Measurements from ENCODE around the gene MMD2.

MMD2 gene

DNA sequence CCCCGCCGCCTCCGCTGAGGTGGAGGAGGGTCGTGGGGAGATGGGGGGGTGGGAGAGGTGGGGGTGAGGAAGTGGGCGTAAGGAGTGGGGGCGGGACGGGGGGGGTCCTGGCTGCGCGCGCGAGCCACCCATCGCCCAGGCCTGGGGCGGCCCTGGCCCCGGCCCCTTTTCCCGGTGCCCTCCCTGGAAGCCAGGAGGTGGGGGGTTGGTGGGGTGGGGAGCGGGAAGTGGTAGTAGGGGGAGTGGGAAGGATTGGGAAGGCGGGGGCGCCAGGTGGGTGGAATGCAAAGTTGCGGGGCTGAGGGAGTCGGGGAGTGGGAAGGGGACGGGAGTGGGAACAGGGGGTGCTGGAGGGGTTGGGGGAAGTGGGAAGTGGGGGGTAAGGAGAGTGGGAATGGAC is 319 bp upstream of the MMD2 start:
- DNase-seq (ENCODE audit: low read depth) = no peak

DNA sequence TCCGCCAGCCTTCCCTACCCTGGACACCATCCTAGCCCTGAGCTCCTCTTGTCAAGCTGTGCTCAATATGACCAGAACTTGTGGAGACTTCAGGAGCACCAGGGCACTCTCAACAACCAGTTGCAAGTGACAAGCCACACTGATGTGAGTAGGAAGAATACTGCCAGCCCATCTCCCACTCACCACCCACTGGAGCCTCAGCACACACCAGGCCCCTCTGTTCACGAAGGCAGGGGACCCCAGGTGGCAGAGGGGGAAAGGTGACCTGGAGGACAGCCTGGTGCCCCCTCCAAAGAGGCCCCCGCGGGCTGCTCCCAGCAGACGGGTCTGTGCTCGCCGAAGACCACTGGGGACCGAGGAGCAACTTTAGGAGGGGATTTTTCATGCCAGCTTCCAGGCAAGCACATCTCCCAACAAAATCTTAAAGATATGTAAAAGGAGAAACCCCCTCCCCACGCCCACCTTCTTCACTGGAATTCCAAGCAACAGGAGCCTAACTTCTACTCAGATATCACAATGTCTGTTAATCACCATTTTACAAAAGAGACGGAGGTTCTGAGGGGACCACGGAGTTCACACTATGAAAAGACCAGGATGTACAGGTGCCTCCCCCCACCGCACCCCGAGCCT is 1.0 kb downstream of the MMD2 start:
- no peak for DNase-seq (ENCODE audit: low read depth)

DNA sequence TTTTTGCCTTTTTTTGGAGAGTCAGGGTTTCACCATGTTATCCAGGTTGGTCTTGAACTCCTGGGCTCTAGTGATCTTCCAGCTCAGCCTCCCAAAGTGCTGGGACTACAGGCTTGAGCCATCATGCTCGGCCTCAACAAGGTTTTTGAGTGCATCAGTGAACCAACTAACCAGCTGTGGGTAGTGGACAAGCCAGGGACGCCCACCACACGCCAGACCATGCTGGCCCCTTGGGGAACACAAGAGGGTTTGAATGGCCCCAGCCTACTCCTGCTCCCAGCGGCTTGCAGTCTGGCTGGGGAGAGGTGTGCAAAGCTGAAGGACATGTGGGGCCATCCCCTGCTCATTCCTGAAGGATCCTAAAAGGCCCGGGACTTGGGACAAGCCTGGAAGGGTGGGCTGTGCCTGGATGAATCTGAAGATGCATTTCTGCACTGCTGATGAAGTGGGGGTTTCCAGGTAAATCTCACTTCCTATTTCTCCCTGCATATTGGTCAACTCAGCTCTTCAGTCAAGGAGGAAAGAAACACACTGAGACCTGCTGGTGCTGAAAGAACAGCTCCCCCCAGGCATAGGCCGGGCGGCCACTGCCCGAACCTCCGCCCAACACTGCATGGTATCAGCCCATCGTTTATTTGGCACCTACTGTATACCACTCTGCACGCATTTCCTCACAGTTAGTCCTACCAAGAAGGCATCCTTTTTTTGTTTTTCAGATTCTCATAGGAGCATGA is 6.9 kb downstream of the MMD2 start:
- DNase-seq (ENCODE audit: low read depth) = no peak

DNA sequence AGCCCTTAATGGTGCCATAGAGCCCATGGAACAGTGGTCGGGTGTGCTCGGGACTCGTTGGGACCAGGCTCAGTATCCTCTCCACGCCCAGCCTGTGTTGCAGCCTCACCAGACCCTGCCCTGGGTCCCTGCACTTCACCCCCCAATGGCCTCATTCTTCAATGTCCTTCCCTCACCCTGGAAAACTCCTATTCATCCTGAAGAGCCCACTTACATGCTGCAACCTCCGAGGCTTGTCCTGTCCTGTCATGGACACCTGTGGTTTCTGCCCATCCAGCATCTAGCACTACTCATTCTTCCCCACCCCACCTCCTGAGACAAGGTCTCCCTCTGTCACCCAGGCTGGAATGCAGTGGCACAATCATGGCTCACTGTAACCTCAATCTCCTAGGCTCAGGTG is 7.7 kb downstream of the MMD2 start:
- no peak for DNase-seq (ENCODE audit: low read depth)

DNA sequence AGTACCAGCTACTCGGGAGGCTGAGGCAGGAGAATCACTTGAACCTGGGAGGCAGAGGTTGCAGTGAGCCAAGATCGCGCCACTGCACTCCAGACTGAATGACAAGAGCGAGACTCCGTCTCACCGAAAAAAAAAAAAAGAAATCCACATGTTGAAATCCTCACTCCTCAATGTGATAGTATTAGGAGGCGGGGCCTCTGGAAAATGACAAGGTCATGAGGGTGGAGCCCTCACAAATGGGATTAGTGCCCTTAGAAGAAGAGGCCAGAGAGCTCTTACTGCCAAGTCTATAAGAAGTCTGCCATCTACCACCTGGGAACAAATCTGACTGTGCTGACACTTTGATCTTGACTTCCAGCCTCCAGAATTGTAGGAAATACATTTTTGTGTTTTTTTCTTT is 10.6 kb downstream of the MMD2 start:
- DNase-seq (ENCODE audit: low read depth) = no peak

DNA sequence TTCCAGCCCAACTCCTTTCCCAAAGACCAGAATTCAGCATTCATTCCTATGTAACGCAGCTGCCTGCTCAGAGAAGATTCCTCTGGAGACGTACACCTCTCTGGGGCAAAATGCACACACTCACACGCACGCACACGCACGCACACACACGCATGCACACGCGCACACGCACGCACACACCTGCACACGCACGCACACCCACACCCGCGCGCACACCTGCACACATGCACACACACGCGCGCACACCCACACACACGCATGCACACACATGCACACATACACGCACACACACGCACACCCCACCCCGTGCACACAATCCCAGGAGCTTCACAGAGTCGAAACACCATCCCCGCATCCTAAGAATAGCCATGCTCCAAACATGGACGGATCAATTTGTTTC is 13.0 kb downstream of the MMD2 start:
- no peak for DNase-seq (ENCODE audit: low read depth)

DNA sequence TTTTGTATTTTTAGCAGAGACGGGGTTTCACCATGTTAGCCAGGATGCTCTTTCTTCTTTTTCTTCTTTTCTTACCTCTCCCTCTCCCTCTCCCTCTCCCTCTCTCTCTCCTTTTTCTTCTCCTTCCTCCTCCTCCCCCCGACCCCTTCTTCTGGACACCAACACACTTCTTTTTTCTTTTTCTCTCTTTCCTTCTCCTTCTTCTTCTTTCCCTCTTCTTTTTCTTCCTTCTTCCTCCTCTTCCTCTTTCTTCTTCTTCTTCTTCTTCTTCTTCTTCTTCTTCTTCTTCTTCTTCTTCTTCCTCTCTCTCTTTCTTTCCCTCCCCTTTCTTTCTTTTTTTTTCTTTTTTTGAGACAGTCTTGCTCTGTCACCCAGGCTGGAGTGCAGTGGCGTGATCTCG is 14.0 kb downstream of the MMD2 start:
- no peak for DNase-seq (ENCODE audit: low read depth)

DNA sequence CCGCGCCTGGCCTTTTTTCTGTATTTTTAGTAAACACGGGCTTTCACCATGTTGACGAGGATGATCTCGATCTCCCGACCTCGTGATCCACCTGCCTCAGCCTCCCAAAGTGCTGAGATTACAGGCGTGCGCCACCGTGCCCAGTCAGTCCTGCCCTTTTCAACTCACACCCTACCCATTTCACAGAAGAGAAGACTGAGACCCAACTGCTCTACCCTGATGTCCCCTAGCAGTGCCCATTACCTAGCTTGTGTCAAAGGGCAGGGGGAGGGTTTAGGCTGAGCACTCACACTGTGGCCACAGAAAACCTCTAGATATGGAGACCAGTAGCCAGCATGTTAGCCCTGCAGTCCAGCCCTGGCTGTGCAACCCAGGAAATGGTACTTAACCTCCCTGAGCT is 15.7 kb downstream of the MMD2 start:
- DNase-seq (ENCODE audit: low read depth) = no peak

DNA sequence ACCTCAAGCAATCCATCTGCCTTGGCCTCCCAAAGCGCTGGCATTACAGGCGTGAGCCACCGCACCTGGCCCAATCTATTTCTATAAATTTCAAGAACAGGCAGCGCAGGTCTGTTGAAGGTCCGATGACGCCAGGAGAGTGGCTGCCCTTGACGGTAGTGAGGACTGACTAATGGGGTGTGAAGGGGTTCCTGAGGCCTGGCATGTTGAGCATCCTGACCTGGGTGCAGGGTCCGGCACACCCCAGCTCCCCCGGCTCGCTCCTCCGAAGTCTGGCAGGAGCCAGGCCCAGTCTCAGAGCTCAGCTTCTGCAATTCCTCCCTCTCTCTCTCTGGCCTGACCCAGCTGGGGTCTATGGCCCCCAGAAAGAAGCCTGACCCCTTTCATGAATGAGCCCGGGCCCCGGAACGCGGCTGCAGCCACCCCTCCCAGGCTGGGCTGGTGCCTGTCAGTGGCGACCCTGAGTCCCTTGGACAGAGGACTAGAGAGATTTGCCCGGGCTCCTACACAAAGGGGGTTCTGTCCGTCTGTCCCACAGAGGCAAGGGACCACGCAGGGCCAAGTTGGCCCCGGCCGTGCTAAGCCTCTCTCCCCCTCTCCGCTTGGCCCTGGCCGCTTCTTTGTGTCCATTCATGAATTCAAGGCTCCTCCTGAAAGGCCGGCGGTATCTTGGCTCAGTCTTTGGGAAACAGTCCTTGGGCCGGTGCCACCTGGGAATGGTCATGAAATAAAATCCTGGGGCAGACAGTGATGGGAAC is 18.8 kb downstream of the MMD2 start:
- DNase-seq (ENCODE audit: low read depth) = no peak

DNA sequence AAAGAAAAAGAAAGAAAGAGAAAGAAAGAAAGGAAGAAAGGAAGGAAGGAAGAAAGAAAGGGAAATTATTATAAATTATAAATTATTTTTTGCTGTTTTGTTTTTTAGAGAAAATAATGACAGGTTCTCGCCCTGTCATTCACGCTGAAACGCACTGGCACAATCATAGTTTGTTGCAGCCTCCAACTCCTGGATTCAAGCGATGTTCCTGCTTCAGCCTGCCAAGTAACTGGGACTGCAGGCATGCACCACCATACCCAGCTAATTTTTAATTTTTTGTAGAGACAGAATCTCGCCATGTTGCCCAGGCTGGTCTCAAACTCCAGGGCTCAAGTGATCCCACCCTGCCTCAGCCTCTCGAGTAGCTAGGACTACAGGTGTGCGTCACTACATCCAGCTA is 21.6 kb downstream of the MMD2 start:
- no peak for DNase-seq (ENCODE audit: low read depth)

DNA sequence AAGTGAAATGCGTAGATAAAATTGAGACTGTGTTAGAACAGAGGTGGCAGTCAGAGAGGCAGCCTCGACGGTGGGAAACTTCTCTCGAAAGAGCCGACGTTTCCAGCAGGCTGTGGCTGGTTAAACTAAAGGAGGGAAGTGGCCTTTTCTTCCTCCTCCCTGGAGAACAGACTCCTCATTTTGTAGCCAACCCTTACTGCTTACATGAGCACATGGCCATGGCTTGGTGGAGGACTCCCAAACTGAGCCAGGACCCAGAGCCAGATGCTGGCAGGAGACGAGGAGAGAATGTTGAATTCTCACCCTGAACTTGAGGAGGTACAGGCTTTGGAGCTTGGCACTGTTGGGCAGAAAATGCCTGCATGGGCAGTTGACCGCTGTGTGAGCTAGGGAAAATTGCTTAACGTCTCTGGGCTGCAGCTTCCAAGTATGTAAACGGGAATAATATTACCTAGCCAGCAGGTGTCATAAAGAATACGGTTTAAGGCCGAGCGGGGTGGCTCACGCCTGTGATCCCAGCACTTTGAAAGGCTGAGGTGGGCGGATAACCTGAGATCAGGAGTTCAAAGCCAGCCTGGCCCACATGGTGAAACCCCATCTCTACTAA is 24.5 kb downstream of the MMD2 start:
- no peak for DNase-seq (ENCODE audit: low read depth)

DNA sequence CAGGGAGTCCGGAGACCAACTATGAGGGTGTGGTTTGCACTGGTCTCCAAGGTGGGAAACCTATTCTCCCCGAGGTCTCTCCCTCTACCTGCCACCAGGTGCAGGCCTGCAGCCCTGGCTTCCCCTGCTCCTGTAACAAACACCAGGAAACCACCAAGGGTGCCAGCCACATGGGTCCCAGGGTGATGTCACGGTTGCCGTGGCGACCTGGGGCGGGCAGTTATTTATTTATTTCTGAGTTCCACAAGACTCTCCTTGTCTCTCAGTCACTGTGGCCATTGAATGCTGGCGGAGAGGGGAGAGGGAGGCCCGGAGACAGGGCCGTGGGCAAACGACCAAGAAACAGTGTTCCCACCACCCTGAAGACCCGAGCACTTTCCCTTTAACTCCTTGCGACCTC is 27.0 kb downstream of the MMD2 start:
- no peak for DNase-seq (ENCODE audit: low read depth)

DNA sequence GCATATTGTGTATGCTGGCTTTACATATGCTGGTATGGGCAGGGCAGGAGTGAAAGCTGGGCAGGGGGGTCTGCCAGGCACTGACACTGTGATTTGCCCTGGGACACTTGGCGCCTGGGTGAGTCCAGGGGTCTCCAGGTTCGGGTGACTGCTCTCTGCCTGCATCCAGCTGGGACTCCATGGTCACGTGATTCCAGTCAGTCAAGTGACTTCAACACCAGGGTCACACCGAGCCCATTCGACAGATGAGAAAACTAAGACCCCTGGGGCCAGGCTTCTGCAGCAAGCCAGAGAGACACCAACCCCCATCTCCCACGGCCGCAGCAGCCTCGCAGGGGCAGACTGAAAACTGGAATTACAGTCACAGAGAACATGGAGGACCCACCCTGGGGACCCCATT is 30.0 kb downstream of the MMD2 start:
- no peak for DNase-seq (ENCODE audit: low read depth)

DNA sequence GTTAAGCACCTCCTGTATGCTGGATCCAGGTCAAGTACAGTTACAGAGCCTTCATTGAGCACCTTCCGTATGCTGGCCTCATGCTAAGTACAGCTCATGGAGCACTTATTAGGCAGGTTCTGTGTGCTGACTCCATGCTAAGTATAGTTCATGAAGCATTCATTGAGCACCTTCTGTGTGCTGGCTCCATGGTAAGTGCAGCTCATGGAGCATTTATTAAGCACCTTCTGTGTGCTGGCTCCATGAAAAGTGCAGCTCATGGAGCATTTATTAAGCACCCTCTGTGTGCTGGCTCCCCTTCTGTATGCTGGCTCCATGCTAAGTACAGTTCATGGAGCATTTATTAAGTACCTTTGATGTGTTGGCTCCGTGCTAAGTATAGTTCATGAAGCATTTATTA is 30.5 kb downstream of the MMD2 start:
- DNase-seq (ENCODE audit: low read depth) = no peak

DNA sequence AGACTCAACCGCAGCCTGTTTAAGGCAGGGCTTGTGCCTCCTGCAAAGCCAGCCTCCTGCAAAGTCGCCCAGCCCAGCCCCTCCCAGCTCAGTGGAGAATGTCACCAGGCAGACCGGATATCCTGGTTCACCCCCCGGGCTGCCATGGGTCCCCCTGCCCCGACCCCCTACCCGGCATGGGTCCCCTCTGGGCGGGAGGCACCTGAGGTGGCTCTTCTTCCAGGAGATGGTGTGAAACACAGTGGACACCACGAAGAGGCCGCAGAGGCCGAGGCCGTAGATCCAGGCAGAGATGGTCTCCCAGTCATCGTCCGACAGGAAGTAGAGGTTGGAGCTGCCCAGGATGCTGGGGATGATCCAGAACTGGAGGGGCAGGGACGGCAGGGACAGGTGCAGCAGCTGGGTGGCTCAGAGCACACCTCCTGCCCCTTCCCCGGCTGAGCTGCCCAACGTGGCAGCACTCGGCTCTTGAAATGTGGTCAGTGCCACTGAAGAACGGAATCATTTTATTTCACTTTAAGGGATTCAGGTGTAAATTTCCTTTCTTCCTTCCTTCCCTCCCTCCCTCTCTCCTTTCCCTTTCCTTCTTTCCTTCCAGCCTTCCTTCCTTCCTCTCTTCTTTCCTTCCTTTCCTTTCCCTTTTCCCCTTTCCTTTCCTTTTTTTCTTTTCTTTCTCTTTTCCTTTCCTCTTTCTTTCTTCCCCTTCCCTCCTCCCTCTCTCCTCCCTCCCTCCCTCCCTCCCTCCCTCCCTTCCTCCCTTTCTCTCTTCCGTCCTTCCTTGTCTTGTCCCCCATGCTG is 38.8 kb downstream of the MMD2 start:
- no peak for DNase-seq (ENCODE audit: low read depth)

DNA sequence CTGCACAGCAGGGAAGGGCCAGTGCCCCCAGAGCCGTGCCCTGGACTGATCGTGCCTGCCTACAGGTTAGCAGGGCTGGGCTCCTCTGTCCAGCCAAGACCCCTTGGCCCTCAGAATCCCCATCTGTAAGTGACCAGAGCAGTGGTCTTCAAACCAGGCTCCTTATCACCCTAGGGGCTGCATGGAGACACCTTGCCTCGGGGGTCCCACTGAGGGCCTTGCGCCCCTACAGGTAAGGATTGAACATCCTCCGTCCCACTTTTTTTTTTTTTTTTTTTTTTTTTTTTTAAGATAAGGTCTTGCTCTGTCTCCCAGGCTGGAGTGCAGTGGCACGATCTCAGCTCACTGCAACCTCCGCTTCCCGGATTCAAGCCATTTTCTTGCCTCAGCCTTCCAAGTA is 42.9 kb downstream of the MMD2 start:
- no peak for DNase-seq (ENCODE audit: low read depth)

DNA sequence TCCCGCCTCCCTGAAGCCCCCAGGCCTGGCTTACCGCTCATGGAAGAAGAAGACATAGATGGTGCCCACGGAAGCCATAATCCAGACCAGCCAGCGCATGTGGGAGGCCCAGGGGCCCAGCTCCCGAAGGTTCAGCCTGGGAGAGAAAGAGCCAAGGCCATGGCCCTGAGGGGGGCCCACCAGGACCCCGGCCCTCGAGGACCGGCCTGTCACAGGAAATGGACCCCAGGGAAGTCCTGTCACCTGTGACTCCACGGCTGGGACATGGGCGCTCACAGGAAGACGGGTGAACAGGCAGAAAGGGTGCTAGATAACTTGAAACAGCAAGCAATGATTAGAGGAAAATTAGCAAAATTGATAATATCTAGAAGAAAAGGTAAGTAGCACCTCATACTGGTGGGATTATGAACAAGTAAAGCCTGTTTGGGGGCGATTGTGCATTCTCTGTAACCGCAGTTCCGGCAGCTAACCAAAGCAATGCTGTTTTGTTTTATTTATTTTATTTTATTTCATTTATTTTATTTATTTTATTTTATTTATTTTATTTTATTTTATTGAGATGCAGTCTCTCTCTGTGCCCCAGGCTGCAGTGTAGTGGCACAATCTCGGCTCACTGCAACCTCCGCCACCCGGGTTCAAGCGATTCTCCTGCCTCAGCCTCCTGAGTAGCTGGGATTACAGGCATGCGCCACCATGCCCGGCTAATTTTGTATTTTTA is 47.7 kb downstream of the MMD2 start:
- no peak for DNase-seq (ENCODE audit: low read depth)

DNA sequence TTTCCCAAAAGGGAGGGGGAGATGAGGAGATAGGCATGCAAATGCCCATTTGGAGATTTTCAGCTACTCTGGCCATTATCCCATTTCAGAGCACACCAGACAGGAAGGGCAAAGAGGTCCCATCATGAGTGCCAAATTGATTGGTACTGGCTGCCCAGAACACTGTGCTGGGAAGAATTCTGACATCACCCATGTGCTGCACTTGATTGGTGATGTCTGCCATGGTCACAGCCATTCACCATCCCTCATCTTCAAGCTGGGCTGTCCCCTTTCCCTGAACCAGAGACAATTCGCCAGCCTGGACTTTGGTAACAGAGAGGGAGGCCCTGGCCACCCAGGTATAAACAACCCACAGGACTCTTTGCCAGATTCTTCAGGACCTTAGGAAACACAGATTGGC is 52.3 kb downstream of the MMD2 start:
- DNase-seq (ENCODE audit: low read depth) = no peak

DNA sequence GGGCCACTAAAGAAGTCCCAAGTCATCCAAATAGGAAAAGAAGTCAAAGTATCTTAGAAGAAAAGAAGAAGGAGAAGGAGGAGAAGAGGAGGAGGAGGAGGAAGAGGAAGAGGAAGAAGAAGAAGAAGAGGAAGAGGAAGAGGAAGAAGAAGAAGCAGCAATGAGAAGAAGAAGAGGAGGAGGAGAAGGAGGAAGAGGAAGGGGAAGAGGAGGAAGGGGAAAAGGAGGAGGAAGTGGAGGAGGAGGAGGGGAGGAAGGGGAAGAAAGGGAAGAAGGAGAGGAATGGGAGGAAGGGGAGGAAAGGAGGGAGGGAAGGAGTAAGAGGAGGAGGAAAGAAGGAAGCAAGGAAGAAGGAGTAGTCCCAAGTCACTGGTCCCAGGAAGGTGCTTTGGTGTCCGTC is 53.8 kb downstream of the MMD2 start:
- no peak for DNase-seq (ENCODE audit: low read depth)

DNA sequence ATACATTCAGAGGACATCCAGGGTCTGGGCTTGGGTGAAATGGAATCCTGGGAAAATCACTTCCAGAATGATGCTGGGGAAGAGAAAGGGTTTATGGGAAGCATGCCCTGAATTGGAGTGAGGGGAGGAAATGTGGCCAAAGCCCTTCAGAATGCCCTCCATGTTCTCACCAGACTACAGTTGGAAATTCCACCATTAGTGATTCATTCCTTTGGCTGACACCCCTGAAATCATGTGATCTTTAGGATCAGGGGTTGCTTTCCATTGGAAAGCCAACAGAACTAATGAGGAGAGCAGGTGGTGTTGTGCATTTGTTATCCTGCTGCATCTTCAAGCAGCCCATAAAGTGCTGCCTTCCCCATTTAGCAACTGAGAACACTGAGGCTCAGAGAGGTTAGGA is 54.6 kb downstream of the MMD2 start:
- DNase-seq (ENCODE audit: low read depth) = no peak

DNA sequence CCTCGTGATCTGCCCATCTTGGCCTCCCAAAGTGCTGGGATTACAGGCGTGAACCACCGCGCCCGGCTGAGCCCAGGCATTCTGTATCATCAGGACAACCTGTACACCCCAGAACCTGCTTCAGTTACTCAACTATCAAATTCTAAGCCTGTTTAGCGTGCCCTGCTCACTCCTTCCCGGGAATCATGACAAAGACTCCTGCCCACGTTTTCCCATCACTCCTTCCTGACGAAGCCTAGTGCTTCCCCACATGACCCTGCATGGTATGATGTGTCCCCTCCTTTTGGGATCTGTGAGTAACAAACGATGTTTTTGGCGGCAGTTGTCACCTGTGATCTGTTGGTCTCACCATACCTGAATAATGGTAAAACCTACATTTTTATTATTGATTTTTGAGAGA is 63.2 kb downstream of the MMD2 start:
- DNase-seq (ENCODE audit: low read depth) = no peak

DNA sequence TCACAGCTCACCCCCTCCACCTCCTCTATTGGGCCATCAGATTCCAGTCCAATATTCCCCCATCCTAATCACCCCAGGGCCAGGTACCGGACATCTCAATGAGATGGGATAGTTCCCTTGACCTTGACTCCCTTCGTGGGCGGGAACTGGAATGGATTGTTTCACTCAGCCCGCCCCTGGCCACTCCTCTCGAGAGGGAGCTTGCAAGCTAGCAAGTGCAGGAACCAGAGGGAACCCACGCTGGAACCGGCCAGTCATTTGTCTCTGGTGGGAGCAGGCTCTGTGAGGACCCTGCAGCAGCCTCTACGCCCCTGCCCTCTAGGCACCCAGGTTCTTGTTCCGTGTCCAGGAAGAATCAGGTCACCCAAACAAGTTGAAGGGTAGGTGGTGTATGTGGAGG is 64.5 kb downstream of the MMD2 start:
- DNase-seq (ENCODE audit: low read depth) = no peak

Measured in activated T-cell treated with anti-CD3 and anti-CD28 coated beads for 24 hours (primary cell).